Esophagus (tissue), 2 donors: ENCODE results near the gene ZCCHC7. TPM values are rescaled to one million over a fixed set of nuclear protein-coding genes. Genes with fewer than 3 reads are reported as not detected.

Experiments
- H3K27ac ChIP-seq, 2 donors: one replicate each; pipeline ENCODE4 v1.5.1; 2013; ENCODE audit warnings: low read depth in 2 of 2, mild to moderate bottlenecking in 2 of 2, inconsistent platforms in 1 of 2, low read length in 1 of 2, moderate library complexity in 1 of 2
- H3K27me3 ChIP-seq, 2 donors: one replicate each; pipeline ENCODE4 v1.6.1; 2013; ENCODE audit warnings: low read length in 2 of 2, control low read depth in 1 of 2, mild to moderate bottlenecking in 1 of 2; ENCODE audit not compliant: insufficient read depth in 2 of 2, control insufficient read depth in 1 of 2
- H3K36me3 ChIP-seq, 2 donors: one replicate each; pipeline ENCODE4 v1.6.1; 2013; ENCODE audit warnings: low read length in 1 of 2; ENCODE audit not compliant: control insufficient read depth in 2 of 2, insufficient read depth in 2 of 2
- H3K4me1 ChIP-seq, 2 donors: one replicate each; pipeline ENCODE4 v1.6.1; 2013; ENCODE audit warnings: low read length in 1 of 2; ENCODE audit not compliant: control insufficient read depth in 2 of 2, insufficient read depth in 2 of 2
- H3K4me3 ChIP-seq, 2 donors: one replicate each; pipeline ENCODE4 v1.5.1; 2013; ENCODE audit warnings: low read length in 2 of 2, mild to moderate bottlenecking in 2 of 2, low read depth in 1 of 2, moderate library complexity in 1 of 2
- H3K9me3 ChIP-seq, 2 donors: one replicate each; pipeline ENCODE4 v1.6.1; 2013; ENCODE audit warnings: mild to moderate bottlenecking in 2 of 2, low read depth in 1 of 2, low read length in 1 of 2, moderate library complexity in 1 of 2; ENCODE audit not compliant: control insufficient read depth in 2 of 2, insufficient read depth in 1 of 2
- WGBS, 2 donors: extraction: QIAGEN DNeasy Blood & Tissue Kit; methylation state at CpG; one replicate each; pipeline ENCODE4 v1.1.7; 2013; 5-methylcytosine and 5-hydroxymethylcytosine counted together
- polyA plus RNA-seq, 2 donors: library from polyadenylated mRNA; stranded (reverse); fragments of 200-250 nt; gene quantifications; one replicate each; pipeline ENCODE4 v1.2.3, GENCODE V29; 2013
- donor health status: healthy with polysubstance abuse.
- donor health status: Bipolar disorder and iron deficiency.

The ZCCHC7 gene
- polyA plus RNA-seq, 2 donors = 5.4 to 5.7 TPM

DNA sequence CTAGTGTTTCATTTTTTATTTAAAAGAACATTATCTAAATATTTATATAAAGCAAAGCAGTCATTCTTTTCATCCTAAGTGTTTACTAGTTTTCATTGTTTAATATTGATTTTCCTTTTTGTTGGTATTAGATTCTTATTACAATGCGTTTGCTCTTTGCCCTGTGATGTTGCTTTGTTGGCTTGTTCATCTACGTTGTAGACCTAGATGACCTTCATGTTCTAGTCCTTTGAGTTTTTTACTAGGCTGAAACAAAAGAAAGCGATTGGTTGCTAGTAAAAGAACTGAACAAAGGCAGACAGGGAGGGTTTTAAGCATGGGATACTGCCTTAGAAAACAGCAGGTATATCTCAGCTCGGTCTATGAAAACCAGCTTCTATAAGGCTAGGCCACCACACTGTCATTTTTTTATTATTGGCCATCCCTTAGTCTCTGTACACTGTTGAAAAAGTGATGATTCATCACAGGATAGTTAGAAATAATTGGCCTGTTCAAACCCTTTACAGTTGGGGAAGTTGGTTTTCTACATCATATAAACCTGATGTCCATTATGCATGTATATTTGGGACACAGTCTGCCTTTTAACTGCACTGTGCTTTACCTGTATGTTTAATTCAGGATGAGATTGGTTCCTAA lies 119.0 kb downstream of the ZCCHC7 start:
- no peaks in the 10 kb centered on the region for H3K36me3 ChIP-seq
- 85 to 92% methylated on average over 4 of the region's 4 CpGs for WGBS, 2 donors
- H3K4me1 ChIP-seq = no peaks in the 10 kb centered on the region
- H3K27ac ChIP-seq = no peak overlapping the region
- H3K4me3 ChIP-seq = no peak overlapping the region
- no peaks in the 10 kb centered on the region for H3K9me3 ChIP-seq
- H3K27me3 ChIP-seq = no peaks in the 10 kb centered on the region

DNA sequence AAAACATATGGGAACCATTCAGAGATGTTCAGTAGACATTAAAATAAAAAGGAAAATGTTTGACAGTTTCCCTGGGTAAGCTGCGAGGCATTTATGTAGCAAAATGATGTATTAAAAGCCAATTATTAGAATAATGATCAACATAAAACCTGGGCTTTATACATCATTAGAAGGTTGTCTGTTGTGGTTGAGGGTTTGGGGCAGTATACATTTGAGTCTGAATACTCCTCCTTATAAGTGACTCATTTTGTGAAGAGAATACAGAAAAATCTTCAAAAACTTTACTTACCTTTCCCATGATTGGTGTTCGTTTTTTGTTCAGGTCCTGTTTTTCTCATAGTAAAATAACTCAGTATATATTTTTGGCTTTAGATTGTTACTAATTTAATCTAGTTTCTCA lies 119.5 kb downstream of the ZCCHC7 start:
- Histone ChIP-seq H3K9me3 (no peaks in the 10 kb centered on the region), H3K36me3 (no peaks in the 10 kb centered on the region), H3K4me3 (no peak overlapping the region), H3K27ac (no peak overlapping the region), H3K27me3 (no peaks in the 10 kb centered on the region), H3K4me1 (no peaks in the 10 kb centered on the region)
- 88 to 91% methylated on average over 2 of the region's 2 CpGs for WGBS, 2 donors

DNA sequence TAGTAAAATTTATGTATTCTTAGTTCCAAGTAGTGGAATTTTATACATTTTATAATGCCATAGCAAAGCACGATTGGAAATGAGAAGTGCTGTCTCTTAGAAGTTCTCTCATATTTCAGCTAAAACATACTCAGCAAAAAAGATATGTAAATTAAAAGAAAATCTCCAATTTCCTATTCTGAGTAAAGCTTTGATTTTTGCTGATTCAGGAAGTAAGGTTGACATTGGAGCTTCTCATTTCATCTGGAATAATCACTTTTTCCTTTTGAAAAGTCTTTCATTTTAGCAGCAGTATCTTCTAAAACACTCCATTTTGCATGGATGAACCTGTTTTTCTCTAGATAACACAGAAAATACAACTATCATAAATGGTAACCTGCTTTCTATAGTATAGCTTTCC lies 121.0 kb downstream of the ZCCHC7 start:
- H3K27me3 ChIP-seq = no peaks in the 10 kb centered on the region
- no peak overlapping the region for H3K4me3 ChIP-seq
- H3K27ac ChIP-seq = no peak overlapping the region
- H3K9me3 ChIP-seq = no peaks in the 10 kb centered on the region
- H3K36me3 ChIP-seq = no peaks in the 10 kb centered on the region
- no peaks in the 10 kb centered on the region for H3K4me1 ChIP-seq
- 90 to 97% methylated on average over 1 of the region's 1 CpG for WGBS, 2 donors

DNA sequence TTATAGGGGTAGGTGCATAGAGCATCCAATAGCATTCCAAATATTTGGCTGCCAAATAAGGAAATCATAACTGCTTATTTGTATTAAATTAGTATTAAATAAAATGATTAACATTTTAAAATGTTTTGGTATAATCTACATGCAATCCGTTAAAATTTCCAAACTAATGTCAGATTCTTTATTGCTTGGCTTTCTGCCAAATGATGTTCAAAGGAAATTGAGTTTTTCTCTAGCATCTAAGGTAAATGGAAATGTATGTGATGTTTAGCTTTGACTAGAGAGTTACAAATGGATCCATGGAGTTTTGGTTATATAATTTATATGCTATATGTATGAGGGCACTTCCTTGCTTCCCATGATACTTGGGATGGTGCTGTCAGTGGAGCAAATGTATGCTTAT lies 121.7 kb downstream of the ZCCHC7 start:
- H3K9me3 ChIP-seq = no peaks in the 10 kb centered on the region
- WGBS, 2 donors = 92 to 94% methylated on average over 1 of the region's 1 CpG
- H3K4me1 ChIP-seq = no peaks in the 10 kb centered on the region
- no peak overlapping the region for H3K4me3 ChIP-seq
- H3K27me3 ChIP-seq = no peaks in the 10 kb centered on the region
- H3K27ac ChIP-seq = no peak overlapping the region
- H3K36me3 ChIP-seq = no peaks in the 10 kb centered on the region

DNA sequence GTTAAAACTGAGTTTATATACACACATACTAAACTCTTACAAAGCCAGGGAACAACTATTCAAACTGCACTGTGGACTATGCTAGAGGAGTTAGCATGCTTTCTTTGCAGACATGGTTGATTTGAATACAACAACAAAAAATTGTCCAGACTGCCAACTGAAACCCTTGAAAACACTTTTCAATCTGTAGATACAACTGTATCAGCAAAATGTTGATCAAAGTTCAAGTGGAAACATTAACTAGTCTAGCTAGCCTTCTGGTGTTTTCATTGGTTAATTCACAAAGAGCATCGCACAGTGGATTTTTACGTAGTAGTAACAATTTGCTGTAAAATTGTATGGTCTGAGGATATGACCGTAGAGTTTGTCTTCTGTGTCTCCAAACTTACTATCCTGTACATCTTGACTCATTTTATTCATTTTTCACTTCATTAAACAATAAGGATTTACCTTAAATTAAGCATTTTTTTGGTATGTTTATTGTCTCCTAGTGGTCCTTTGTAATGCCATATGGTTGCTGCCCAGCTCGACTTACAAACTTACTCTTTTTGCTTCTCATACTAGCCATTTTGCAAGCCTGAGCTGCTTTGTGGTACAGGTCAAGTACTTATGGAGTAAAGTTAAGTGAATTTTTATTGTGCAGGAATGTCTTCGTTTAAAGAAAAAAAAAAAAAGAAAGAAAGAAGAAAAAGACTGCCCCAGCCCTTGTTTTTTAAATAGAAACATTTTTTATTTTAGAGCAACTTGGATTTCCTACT lies 123.4 kb downstream of the ZCCHC7 start:
- WGBS, 2 donors = 82 to 85% methylated on average over 5 of the region's 5 CpGs

DNA sequence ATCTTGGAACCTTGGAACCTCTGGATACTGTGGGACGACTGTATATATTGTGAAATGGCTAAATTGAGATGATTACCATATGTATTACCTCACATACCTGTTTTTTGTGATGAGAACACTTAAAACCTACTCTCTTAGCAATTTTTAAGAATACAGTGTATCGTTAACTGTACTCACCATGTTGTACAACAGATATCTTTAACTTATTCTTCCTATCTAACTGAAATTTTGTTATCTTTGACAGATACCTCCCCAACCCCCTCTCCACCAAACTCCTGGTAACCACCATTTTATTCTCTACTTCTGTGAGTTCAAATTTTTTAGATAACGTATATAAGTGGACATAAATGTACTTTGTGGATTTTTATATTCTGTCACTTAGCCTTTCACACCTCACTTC lies 126.5 kb downstream of the ZCCHC7 start:
- H3K4me1 ChIP-seq = no peaks in the 10 kb centered on the region
- no peak overlapping the region for H3K27ac ChIP-seq
- H3K4me3 ChIP-seq = no peak overlapping the region
- 96 to 99% methylated on average over 3 of the region's 3 CpGs for WGBS, 2 donors
- no peaks in the 10 kb centered on the region for H3K27me3 ChIP-seq
- no peaks in the 10 kb centered on the region for H3K36me3 ChIP-seq
- no peaks in the 10 kb centered on the region for H3K9me3 ChIP-seq

More for the DNA sequence above, 123.4 kb downstream of the ZCCHC7 start:
- Histone ChIP-seq H3K4me3 (no peak overlapping the region), H3K4me1 (no peaks in the 10 kb centered on the region), H3K9me3 (no peaks in the 10 kb centered on the region), H3K27ac (no peak overlapping the region), H3K27me3 (no peaks in the 10 kb centered on the region), H3K36me3 (no peaks in the 10 kb centered on the region)

DNA sequence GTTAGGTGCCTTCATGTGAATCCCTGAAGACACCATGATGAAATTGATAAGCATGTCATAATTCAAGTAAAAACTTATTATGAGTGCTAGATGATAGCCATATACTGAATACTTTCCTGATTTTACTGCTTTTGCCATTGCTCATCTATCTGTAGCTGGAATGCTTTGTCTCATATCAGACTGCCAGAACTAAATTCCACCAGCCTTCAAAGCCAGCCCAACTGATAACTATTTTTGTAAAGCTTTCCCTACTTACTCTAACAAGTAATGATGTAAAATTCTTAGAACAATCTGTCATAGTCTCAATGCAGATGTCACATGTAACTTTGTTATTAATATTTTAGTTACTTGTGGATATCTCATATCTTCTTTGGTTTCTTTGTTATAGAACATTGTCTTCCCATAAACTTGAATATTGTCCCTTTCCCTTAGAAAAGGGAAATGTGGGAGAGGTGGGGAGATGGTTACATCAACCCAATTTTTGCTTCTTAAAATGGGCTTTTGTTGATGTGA lies 128.3 kb downstream of the ZCCHC7 start:
- Histone ChIP-seq H3K27ac (no peak overlapping the region), H3K4me3 (no peak overlapping the region), H3K36me3 (no peaks in the 10 kb centered on the region), H3K9me3 (no peaks in the 10 kb centered on the region), H3K4me1 (no peaks in the 10 kb centered on the region), H3K27me3 (no peaks in the 10 kb centered on the region)

DNA sequence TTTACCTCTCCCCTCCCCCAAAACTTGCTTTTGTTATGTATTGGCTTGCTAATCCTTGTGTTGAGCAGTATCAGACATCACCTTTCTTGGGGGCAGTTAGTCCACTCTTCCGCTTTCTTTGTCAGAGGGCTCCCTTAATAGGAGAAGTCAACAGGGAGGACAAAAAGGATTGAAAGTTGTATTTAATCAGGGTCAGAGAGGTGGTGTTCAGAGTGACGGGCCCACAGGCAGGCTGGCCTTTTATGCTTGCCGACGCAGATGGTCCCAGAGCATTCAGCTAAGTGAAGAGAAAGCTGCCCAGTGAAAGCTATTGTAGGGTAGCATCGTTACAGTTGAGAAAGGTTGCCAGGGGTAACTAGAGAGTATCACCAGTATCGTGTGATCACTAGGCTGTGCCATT lies 131.1 kb downstream of the ZCCHC7 start:
- H3K4me3 ChIP-seq = no peak overlapping the region
- H3K9me3 ChIP-seq = no peaks in the 10 kb centered on the region
- no peaks in the 10 kb centered on the region for H3K27me3 ChIP-seq
- WGBS, 2 donors = 87 to 89% methylated on average over 6 of the region's 6 CpGs
- H3K27ac ChIP-seq = no peak overlapping the region
- no peaks in the 10 kb centered on the region for H3K4me1 ChIP-seq
- no peaks in the 10 kb centered on the region for H3K36me3 ChIP-seq

DNA sequence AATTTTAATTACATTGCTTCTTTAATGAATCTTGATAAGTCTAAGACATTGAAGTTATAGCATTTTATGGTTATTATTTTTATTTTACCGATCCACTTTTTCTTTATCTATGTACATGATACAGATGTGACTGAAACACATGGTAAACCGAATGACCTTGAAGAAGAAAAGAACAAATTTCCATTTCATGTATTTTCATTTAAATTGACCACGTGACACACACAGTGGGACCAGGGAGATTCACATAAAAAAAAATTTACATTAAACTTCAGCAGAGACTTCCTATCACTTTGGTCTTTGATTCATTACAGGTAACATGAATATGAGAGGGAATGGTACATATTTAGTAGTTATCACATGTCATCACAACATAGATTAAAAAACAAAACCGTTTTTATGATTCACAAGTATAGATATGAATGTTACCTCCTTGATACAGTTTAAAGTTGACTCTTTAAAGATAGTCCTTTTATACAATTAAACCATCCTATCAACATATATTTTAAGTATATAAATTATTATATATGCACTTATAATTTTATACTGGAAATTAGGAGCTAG lies 133.1 kb downstream of the ZCCHC7 start:
- H3K9me3 ChIP-seq = no peaks in the 10 kb centered on the region
- no peak overlapping the region for H3K27ac ChIP-seq
- no peaks in the 10 kb centered on the region for H3K27me3 ChIP-seq
- H3K36me3 ChIP-seq = no peaks in the 10 kb centered on the region
- WGBS, 2 donors = 87 to 90% methylated on average over 4 of the region's 4 CpGs
- no peak overlapping the region for H3K4me3 ChIP-seq
- no peaks in the 10 kb centered on the region for H3K4me1 ChIP-seq
